Measurements from ENCODE around the gene ARHGAP15.

ARHGAP15 gene

GRCh38 chr2:143466391-143466790 is 337.2 kb downstream of the ARHGAP15 start:
- DNase-seq: no peak

DNA sequence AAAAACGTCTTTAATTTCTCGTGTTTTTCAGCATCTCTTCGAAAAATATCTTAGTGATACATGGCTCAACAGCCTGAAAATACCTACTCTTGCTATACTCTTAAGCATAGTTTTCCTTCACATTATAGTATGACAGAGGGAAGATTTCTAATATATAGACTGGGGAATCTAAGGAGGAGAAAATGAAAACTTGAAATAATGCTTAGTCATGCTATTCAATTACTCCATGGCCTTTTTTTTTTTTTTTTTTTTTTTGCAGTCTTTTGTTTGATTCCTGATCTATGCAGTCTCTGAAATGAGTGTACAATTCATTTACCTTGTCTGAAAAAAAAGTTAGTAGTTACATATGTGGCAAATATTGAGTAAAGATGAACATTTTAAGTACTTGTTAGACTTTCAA is 337.8 kb downstream of the ARHGAP15 start:
- DNase-seq: no peak

DNA sequence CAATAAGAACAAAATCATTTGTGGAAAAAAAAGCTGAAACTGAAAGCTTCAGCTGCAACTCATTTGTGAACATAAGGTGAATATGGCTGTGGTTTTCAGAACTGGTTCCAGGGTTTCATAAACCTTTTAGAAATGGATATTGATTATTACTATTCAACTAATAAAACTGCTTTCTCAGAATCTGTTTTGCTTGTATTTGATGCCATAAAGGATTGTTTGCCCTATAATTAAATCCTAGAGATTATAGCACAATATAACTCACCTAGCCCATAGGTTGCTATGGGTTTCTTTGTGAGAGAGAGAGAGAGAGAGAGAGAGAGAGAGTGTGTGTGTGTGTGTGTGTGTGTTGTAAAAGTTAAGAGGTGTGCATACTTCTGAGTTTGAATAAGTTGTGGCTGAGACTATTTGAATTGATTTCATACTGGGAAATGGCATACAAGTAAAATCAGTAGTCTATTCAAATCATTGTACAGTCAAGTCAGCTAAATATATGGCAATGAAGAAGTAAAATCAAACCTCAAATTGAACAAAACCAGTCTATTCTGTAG is 339.2 kb downstream of the ARHGAP15 start:
- no peak for DNase-seq

- no peak for DNase-seq
These were observed 340.1 kb downstream of the ARHGAP15 start for GRCh38 chr2:143469323-143469722.

- DNase-seq: no peak
These were observed 342.3 kb downstream of the ARHGAP15 start for GRCh38 chr2:143471550-143471949.

- no peak for DNase-seq
These were observed 344.0 kb downstream of the ARHGAP15 start for GRCh38 chr2:143473216-143473615.

DNA sequence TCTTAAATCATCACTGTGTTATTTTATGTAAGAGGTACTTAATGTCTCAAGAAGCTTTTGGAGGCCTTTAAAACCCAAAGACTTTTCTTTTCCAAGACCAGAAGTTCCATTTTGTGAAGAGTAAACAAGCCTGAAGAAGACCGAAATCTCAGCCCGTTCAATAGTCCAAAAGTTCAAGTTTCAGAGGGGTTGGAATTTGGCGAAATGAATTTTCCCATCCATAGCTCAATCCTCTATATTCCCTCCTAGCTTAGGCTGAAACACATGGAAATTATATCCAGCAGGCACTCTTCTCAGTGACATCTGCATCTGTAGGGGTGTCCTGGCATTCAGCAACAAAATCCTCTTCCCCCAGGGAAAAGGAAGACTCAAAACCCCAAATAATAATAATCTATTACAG is 344.6 kb downstream of the ARHGAP15 start:
- DNase-seq: no peak

GRCh38 chr2:143474586-143474985 is 345.4 kb downstream of the ARHGAP15 start:
- no peak for DNase-seq

- DNase-seq: no peak
These were observed 346.0 kb downstream of the ARHGAP15 start for GRCh38 chr2:143475041-143475776.

- no peak for DNase-seq
These were observed 347.3 kb downstream of the ARHGAP15 start for GRCh38 chr2:143476336-143477087.

- no peak for DNase-seq
These were observed 348.7 kb downstream of the ARHGAP15 start for GRCh38 chr2:143477714-143478443.

DNA sequence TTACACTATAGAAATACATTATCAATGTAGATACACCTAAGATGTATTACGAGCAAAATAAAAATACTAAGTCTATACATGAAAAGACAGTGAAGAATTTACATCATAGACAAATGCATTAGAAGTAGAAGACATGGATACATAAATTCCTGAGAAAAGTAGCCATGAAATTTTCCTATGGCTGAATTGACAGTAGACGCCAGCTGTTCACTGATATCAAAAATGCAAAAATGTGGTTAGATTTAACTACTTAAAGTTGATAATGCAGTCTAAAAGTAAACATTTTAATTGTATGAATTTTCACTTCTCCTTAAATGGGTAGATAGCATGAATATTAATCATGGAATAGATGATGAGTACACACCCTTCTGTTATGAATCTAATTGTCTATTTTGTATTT is 350.9 kb downstream of the ARHGAP15 start:
- no peak for DNase-seq

- no peak for DNase-seq
These were observed 351.5 kb downstream of the ARHGAP15 start for GRCh38 chr2:143480601-143481236.

DNA sequence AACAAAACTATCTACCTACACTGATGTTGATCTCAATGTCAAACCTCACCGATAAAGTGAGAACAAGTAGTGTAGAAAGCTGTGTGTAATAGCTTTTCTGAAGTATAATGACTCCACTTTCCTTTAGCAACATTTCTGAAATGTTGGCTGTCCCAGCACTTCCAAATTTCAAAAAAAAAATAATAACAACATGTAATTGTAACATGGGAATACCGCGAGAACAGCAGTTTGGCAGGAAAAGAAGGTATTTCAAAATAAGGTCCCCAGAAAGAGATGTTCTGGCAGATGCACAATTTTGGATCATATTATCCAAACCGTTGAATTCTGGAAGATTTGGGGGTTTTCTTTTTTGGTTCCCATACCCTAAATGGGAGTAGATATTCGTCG is 352.0 kb downstream of the ARHGAP15 start:
- no peak for DNase-seq

DNA sequence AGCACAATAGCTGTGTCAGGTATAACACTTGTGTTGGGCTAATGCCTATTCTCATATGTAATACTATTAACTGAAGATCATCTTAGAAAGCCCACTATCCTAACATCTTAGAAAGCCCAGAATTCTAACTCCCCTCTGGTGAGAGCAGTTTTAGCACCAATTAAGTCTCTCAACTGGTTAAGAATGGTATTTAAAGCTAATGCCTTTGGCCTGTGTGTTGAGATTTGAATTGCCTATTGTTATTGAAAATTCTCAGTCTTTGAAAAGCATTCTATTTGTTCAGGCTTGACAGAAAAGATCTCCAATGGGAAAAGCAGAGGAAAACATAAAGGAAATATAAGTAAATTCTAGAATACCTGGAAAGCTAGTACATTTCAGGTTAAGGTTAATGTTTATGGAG is 352.5 kb downstream of the ARHGAP15 start:
- no peak for DNase-seq

DNA sequence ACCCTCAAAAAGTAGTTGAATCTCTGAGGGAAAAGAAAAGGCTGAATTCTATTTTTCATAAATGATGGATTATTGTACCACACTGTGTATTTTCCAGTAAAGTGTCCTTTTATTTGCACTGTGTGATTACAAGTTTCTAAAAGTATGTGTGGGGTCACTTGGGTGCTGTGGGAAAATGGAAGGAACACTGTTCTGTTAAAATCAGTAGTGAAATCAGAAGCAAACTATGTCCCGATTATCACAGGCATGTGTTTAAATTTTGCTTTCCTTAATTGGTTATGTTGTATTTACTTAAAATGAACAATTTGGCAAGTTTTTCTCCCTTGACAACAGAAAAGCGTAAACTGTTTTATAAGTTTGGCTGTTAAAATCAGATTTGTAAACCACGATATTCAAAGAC is 353.1 kb downstream of the ARHGAP15 start:
- no peak for DNase-seq

GRCh38 chr2:143482771-143483170 is 353.6 kb downstream of the ARHGAP15 start:
- DNase-seq: no peak

- DNase-seq: no peak
These were observed 357.8 kb downstream of the ARHGAP15 start for GRCh38 chr2:143486976-143487375.

DNA sequence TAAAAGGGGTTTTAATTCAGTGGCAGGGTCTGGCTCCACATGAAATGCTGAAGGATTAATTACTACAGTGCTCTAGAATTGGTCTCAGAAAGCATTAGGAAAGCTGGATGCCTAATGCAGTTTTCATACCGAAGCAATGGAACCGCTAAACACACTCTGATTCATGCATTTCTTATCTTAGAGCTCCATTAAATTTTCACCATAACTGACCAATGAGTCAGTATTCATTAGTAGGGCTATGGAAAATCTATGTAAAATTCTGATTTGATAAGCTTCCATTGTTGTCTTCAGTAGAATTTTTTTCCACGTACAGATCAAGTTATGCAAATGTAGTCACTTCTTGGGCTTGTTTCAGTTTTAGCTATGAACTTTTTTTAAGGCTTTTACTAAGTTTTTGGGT is 359.9 kb downstream of the ARHGAP15 start:
- no peak for DNase-seq

- no peak for DNase-seq
These were observed 361.9 kb downstream of the ARHGAP15 start for GRCh38 chr2:143491131-143491530.

GRCh38 chr2:143493339-143493738 is 364.1 kb downstream of the ARHGAP15 start:
- DNase-seq: no peak

DNA sequence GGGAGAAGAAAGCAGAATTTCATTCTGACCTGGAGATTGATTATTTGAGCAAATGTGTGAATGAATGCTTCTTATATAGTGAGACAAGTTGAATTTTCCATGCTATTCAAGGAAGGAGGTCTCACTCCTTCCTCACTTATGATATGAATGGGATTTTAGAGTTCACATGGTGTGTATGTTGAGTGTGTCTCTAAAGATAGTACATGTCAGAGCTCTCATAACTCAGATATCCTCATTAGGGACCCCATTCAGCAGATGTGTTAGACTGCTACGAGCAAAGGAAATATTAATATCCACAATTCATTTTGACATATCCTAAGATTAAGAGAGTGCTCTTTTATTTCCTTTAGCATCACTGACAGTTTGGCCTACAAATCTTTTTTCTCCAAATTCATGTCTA is 368.5 kb downstream of the ARHGAP15 start:
- no peak for DNase-seq

- DNase-seq: no peak
These were observed 369.3 kb downstream of the ARHGAP15 start for GRCh38 chr2:143498496-143498895.
